Smooth muscle cell (in vitro differentiated cells): Measurements from ENCODE around the gene FAM53A. TPM values are rescaled to one million over a fixed set of nuclear protein-coding genes. Genes with fewer than 3 reads are reported as not detected.

Experiments
- DNase-seq: peaks from one replicate; lab custom pipeline; 2025; ENCODE audit not compliant: unreplicated experiment; lab: John Stamatoyannopoulos, UW
- H2AFZ ChIP-seq: fragments of 200-600 bp; sonication (generic); 2 replicates; pipeline ENCODE4 v1.6.0; 2016; ENCODE audit warnings: antibody characterized with exemption, low read depth, mild to moderate bottlenecking
- H3F3A ChIP-seq: fragments of 200-600 bp; sonication (generic); 2 replicates; pipeline ENCODE4 v1.6.0; 2017; ENCODE audit warnings: antibody characterized with exemption, low read depth
- H3K27ac ChIP-seq: fragments of 200-600 bp; sonication (generic); 2 replicates; pipeline ENCODE4 v1.5.1; 2016; ENCODE audit warnings: low read depth, mild to moderate bottlenecking
- H3K27me3 ChIP-seq: fragments of 200-600 bp; sonication (generic); 2 replicates; pipeline ENCODE4 v1.6.1; 2016; ENCODE audit warnings: low read depth, mild to moderate bottlenecking
- H3K36me3 ChIP-seq: fragments of 200-600 bp; sonication (generic); 2 replicates; pipeline ENCODE4 v1.5.1; 2016; ENCODE audit warnings: low read depth
- H3K4me1 ChIP-seq: fragments of 200-600 bp; sonication (generic); 2 replicates; pipeline ENCODE4 v1.5.1; 2016; ENCODE audit warnings: low read depth
- H3K4me2 ChIP-seq: fragments of 200-600 bp; sonication (generic); 2 replicates; pipeline ENCODE4 v1.6.0; 2016; ENCODE audit warnings: mild to moderate bottlenecking
- H3K4me3 ChIP-seq: fragments of 200-600 bp; sonication (generic); 2 replicates; pipeline ENCODE4 v1.5.1; 2016; ENCODE audit warnings: mild to moderate bottlenecking
- H3K79me2 ChIP-seq: fragments of 200-600 bp; sonication (generic); 2 replicates; pipeline ENCODE4 v1.6.0; 2016; ENCODE audit warnings: low read depth, mild to moderate bottlenecking
- H3K9ac ChIP-seq: fragments of 200-600 bp; sonication (generic); 2 replicates; pipeline ENCODE4 v1.6.0; 2016; ENCODE audit warnings: low read depth
- H3K9me3 ChIP-seq: fragments of 200-600 bp; sonication (generic); replicated peaks from 2 replicates; pipeline ENCODE4 v1.5.1; 2016; ENCODE audit warnings: low read depth
- H4K20me1 ChIP-seq: fragments of 200-600 bp; sonication (generic); 2 replicates; pipeline ENCODE4 v1.6.0; 2016; ENCODE audit warnings: low read depth
- CTCF ChIP-seq: fragments of 200-600 bp; sonication (generic); IDR thresholded peaks from 2 replicates; pipeline ENCODE4 v1.5.1; 2017; ENCODE audit warnings: borderline replicate concordance, mild to moderate bottlenecking, antibody characterized with exemption; ENCODE audit not compliant: insufficient read depth, poor library complexity, severe bottlenecking
- WGBS: methylation state at CpG from one replicate; pipeline ENCODE4 v1.1.7; 2016; ENCODE audit warnings: low lambda C conversion rate; 5-methylcytosine and 5-hydroxymethylcytosine counted together
- polyA plus RNA-seq: library from polyadenylated mRNA; unstranded; fragments of >200 nt; fragmentation: Nextera tagmentation; extraction: Ambion mirVana; gene quantifications from 2 replicates; pipeline ENCODE4 v1.2.1, GENCODE V29; 2016
- total RNA-seq: library from RNA; depleted of rRNA; stranded (reverse); fragments of >200 nt; gene quantifications from 2 replicates; pipeline ENCODE4 v1.2.3, GENCODE V29; 2014

The FAM53A gene
- total and polyA plus RNA-seq, 2 experiments from 2014 or later = 0.70 TPM; not detected in 1

GRCh38 chr4:1626941-1627340 lies 57.2 kb downstream of the FAM53A start:
- no peak overlapping the region for H3K27ac ChIP-seq
- H3K9ac ChIP-seq = no peak overlapping the region
- H3K4me1 ChIP-seq = no peaks in the 10 kb centered on the region
- 91% methylated on average over 9 of the region's 9 CpGs for WGBS
- no peak for DNase-seq
- H3K36me3 ChIP-seq = no peaks in the 10 kb centered on the region
- H3F3A ChIP-seq = no peaks in the 10 kb centered on the region
- H4K20me1 ChIP-seq = no peaks in the 10 kb centered on the region
- no peaks in the 10 kb centered on the region for H3K27me3 ChIP-seq
- H2AFZ ChIP-seq = no peak overlapping the region
- H3K79me2 ChIP-seq = no peaks in the 10 kb centered on the region
- no peak overlapping the region for H3K4me2 ChIP-seq
- no peaks in the 10 kb centered on the region for H3K9me3 ChIP-seq
- no peak overlapping the region for H3K4me3 ChIP-seq
- TF ChIP-seq CTCF = no peak

GRCh38 chr4:1626151-1626550 lies 58.0 kb downstream of the FAM53A start:
- H3K9me3 ChIP-seq = no peaks in the 10 kb centered on the region
- H3K79me2 ChIP-seq = no peaks in the 10 kb centered on the region
- H3K9ac ChIP-seq = no peak overlapping the region
- DNase-seq = no peak
- no peak overlapping the region for H3K4me3 ChIP-seq
- H3K27me3 ChIP-seq = no peaks in the 10 kb centered on the region
- H3K4me2 ChIP-seq = no peak overlapping the region
- no peak overlapping the region for H3K27ac ChIP-seq
- H2AFZ ChIP-seq = no peak overlapping the region
- WGBS = 98% methylated on average over 16 of the region's 16 CpGs
- H3K36me3 ChIP-seq = no peaks in the 10 kb centered on the region
- no peaks in the 10 kb centered on the region for H4K20me1 ChIP-seq
- TF ChIP-seq CTCF = no peak
- H3K4me1 ChIP-seq = no peaks in the 10 kb centered on the region
- no peaks in the 10 kb centered on the region for H3F3A ChIP-seq

DNA sequence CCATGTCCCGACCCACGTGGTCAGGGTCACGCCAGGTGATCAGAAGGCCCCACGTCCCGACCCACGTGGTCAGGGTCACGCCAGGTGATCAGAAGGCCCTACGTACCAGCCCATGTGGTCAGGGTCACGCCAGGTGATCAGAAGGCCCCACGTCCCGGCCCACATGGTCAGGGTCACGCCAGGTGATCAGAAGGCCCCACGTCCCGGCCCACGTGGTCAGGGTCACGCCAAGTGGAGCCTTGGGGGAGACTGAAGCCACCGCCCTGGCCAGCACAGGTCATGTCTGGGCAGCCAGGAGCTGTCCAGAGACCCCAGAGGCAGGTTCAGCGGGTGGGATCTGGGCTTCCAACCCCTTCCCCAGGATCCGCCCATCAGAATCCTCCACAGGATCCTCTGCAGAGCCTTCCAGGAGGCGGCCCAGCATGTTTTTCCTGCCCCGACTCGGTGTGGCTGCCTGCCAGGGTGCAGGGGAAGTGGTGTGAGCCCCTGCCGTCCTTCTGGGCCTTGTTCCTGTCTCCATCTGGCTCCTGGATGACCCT lies 58.4 kb downstream of the FAM53A start:
- no peak for DNase-seq
- Histone ChIP-seq H3K4me1 (no peaks in the 10 kb centered on the region), H3K9me3 (no peaks in the 10 kb centered on the region), H3F3A (no peaks in the 10 kb centered on the region), H3K9ac (no peak overlapping the region), H3K79me2 (no peaks in the 10 kb centered on the region), H2AFZ (no peak overlapping the region), H3K4me3 (no peak overlapping the region), H4K20me1 (no peaks in the 10 kb centered on the region), H3K27ac (no peak overlapping the region), H3K27me3 (no peaks in the 10 kb centered on the region), H3K36me3 (no peaks in the 10 kb centered on the region), H3K4me2 (no peak overlapping the region)
- TF ChIP-seq CTCF = no peak
- WGBS = 97% methylated on average over 22 of the region's 23 CpGs

- Histone ChIP-seq H4K20me1 (no peaks in the 10 kb centered on the region), H3K27me3 (no peaks in the 10 kb centered on the region), H3F3A (no peaks in the 10 kb centered on the region), H3K9ac (no peak overlapping the region), H3K79me2 (no peaks in the 10 kb centered on the region), H3K4me3 (no peak overlapping the region), H2AFZ (no peak overlapping the region), H3K27ac (no peak overlapping the region), H3K4me2 (no peak overlapping the region), H3K36me3 (no peaks in the 10 kb centered on the region), H3K4me1 (no peaks in the 10 kb centered on the region), H3K9me3 (no peaks in the 10 kb centered on the region)
- WGBS = 94% methylated on average over 12 of the region's 12 CpGs
- no peak for DNase-seq
- no peak for TF ChIP-seq CTCF
Measured at GRCh38 chr4:1624519-1624910, 59.6 kb downstream of the FAM53A start.
